SK-N-MC (cell line): Measurements from ENCODE around the gene AMBRA1.

ENCODE experiments used
- EZH2 ChIP-seq: fragments of 200-600 bp; sonication (generic); IDR thresholded peaks from one replicate; pipeline ENCODE4 v1.6.1; 2017; ENCODE audit warnings: antibody characterized with exemption
- FOXP2 ChIP-seq: optimal IDR thresholded peaks from 2 replicates; pipeline ENCODE3; 2011; ENCODE audit warnings: mild to moderate bottlenecking, moderate library complexity; ENCODE audit not compliant: insufficient read depth; ENCODE audit errors: extremely low read length, control extremely low read depth
- POLR2AphosphoS5 ChIP-seq: IDR thresholded peaks from 2 replicates; pipeline ENCODE4 v1.6.1; 2012; ENCODE audit warnings: mild to moderate bottlenecking, low read depth, low read length, borderline replicate concordance

DNA sequence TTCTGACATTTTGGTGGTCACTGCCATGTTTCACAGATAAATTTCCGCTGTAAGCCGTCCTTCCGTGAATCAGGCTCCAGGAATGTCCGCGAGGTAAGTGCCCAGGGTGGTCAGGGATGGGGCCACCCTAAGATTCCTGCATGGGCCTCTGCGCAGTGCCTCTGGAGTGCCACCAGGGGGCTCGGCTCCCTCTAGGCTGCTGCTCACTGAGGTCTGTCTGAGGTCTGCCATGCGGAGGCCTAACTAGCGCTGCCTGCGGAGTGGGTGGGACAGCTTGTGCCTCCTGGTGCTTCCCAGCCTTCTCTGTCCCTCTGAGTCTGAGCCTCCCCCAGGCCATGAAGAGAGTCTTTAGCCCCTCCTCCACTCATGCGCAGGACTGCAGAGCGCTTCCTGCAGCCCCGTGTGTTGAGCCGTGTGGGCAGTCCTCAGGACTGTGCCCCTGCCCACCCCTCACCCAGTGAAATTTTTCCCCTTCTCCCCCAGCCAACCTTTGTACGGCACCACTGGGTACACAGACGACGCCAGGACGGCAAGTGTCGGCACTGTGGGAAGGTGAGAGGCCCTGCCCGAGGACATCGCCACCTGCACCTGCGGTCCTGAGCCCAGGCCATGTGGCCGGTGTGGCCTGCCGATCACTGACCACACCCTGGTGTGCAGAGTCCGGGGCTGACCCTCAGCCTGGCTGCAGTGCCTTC, 224.2 kb downstream of the AMBRA1 start:
- TF ChIP-seq POLR2AphosphoS5: no peak
- no peak for TF ChIP-seq EZH2
- no peak for TF ChIP-seq FOXP2
